Stomach (tissue), 4 donors: ENCODE results near the gene AMER3.

Source experiments
- POLR2A ChIP-seq, 4 donors: fragments of 450-650 bp; IDR thresholded peaks; one replicate each; pipeline ENCODE4 v1.6.1; 2016; ENCODE audit warnings: antibody characterized with exemption in 4 of 4, control low read depth in 2 of 4, mild to moderate bottlenecking in 1 of 4, moderate library complexity in 1 of 4
- POLR2AphosphoS5 ChIP-seq, 3 donors: sonication (generic); formaldehyde crosslinking; IDR thresholded peaks; one replicate each; pipeline ENCODE4 v1.6.1; 2016; ENCODE audit warnings: antibody characterized with exemption in 3 of 3
- TF ChIP-seq, protein P1 (sequence below), 7 experiments: fragments of 450-650 bp in 4 of 7; fragments of 200-600 bp in 3 of 7; sonication (generic) in 3 of 7; IDR thresholded peaks; one replicate each; pipeline ENCODE4 v1.5.1; 2016 to 2019; ENCODE audit warnings: antibody characterized with exemption in 7 of 7, control low read depth in 2 of 7, mild to moderate bottlenecking in 1 of 7

DNA sequence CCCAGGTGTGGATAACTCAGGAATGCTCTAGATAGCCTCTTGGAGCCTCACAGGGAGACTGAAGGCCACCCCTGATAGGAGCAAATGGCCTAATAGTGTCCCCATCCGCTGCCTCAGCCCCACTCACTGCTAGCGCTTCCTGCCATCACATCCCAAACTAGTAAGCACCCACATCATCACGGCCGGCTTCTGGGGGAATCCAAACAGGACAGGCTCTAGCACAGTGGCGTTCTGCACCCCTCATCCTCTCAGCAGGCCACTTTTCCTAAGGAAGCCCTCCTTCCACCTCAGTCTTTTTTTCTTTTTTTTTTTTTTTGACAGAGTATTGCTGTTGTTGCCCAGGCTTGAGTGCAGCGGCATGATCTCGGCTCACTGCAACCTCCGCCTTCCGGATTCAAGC, 6.3 kb upstream of the AMER3 start:
- TF ChIP-seq POLR2AphosphoS5 (IDR thresholded peaks at IDR 0.05) (no peak), POLR2A (IDR thresholded peaks at IDR 0.05) (no peak)
- TF ChIP-seq, protein P1, sequence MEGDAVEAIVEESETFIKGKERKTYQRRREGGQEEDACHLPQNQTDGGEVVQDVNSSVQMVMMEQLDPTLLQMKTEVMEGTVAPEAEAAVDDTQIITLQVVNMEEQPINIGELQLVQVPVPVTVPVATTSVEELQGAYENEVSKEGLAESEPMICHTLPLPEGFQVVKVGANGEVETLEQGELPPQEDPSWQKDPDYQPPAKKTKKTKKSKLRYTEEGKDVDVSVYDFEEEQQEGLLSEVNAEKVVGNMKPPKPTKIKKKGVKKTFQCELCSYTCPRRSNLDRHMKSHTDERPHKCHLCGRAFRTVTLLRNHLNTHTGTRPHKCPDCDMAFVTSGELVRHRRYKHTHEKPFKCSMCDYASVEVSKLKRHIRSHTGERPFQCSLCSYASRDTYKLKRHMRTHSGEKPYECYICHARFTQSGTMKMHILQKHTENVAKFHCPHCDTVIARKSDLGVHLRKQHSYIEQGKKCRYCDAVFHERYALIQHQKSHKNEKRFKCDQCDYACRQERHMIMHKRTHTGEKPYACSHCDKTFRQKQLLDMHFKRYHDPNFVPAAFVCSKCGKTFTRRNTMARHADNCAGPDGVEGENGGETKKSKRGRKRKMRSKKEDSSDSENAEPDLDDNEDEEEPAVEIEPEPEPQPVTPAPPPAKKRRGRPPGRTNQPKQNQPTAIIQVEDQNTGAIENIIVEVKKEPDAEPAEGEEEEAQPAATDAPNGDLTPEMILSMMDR (IDR thresholded peaks at IDR 0.05) = no peak
